ENCODE results near the gene PCLO. TPM values are rescaled to one million over a fixed set of nuclear protein-coding genes. Genes with fewer than 3 reads are reported as not detected.
"Not testable (repeated sequence)": the region's sequence is repeated elsewhere in the genome, so short reads cannot be mapped to it uniquely, and the experiment has no call there.

Gene PCLO
- total and polyA plus RNA-seq, 4 donors, result 0.04 to 1.1 (median 0.48) TPM

DNA sequence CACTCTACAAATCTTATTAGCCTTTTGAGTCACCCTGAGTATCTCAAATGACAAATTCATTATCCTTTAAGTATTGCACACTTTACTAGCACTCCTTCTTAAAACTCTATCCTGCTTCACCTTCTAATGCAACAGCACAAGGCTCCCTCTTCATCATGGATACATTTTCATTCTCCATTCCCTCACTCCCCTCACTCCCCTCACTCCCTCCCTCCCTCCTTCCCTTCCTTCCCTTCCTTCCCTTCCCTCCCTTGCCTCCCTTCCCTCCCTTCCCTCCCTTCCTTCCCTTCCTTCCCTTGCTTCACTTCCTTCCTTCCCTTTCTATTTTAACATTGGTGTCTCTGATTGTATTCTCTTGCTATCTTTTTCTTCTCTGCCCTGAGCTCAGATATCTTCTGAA lies 130.5 kb downstream of the PCLO start:
- no peak overlapping the region for H3K9ac ChIP-seq (ENCODE audit: low read depth in 1 of 2, low read length in 2 of 2)
- H3K27ac ChIP-seq (ENCODE audit: low read depth in 1 of 2, low read length in 2 of 2), result no peak overlapping the region
- H3K27me3 ChIP-seq (ENCODE audit: control insufficient read depth in 4 of 4, insufficient read depth in 4 of 4, low read length in 3 of 4), result no peaks in the 10 kb centered on the region
- DNase-seq (ENCODE audit: low spot score), result no peak
- H3K4me1 ChIP-seq (ENCODE audit: control insufficient read depth in 4 of 4, insufficient read depth in 4 of 4, low read length in 3 of 4), result no peaks in the 10 kb centered on the region
- H3K4me3 ChIP-seq (ENCODE audit: low read depth in 1 of 3, low read length in 3 of 3), result no peak overlapping the region
- H3K36me3 ChIP-seq (ENCODE audit: control insufficient read depth in 4 of 4, insufficient read depth in 3 of 4, low read depth in 1 of 4, low read length in 3 of 4), result no peaks in the 10 kb centered on the region
- H3K9me3 ChIP-seq (ENCODE audit: control insufficient read depth in 4 of 4, low read length in 3 of 4), result no peaks in the 10 kb centered on the region
- TF ChIP-seq SP1 (IDR thresholded peaks at IDR 0.05) (no peak), YY1 (IDR thresholded peaks at IDR 0.05) (no peak), RXRA (IDR thresholded peaks at IDR 0.05) (no peak), EGR1 (IDR thresholded peaks at IDR 0.05; ENCODE audit: low read depth in 2 of 2) (no peak), CTCF (IDR thresholded peaks at IDR 0.05; ENCODE audit: low read depth, low read length, missing input control) (no peak), ATF3 (IDR thresholded peaks at IDR 0.05) (no peak), REST (IDR thresholded peaks at IDR 0.05) (no peak), FOXA1 (IDR thresholded peaks at IDR 0.05) (no peak), TAF1 (conservative IDR thresholded peaks at IDR 0.05) (no peak)

DNA sequence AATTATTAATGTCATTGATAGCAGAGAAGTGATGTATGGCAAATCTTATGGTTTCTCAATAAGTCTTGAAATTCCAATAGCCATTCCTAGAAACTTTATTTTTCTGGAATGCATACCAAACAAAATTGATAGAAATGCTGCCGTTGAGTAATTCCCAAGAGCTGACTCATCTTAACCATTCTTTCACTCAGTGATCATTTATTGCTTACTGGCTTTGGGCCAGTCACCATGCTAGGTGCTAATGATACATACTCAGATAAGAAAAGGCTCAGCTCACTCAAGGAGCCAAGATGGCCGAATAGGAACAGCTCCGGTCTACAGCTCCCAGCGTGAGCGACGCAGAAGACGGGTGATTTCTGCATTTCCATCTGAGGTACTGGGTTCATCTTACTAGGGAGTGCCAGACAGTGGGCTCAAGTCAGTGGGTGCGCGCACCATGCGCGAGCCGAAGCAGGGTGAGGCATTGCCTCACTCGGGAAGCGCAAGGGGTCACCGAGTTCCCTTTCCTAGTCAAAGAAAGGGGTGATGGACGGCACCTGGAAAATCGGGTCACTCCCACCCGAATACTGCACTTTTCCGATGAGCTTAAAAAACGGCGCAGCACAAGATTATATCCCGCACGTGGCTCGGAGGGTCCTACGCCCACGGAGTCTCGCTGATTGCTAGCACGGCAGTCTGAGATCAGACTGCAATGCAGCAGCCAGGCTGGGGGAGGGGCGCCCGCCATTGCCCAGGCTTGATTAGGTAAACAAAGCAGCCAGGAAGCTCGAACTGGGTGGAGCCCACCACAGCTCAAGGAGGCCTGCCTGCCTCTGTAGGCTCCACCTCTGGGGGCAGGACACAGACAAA lies 138.6 kb downstream of the PCLO start:
- DNase-seq (ENCODE audit: low spot score); H3K27ac ChIP-seq (ENCODE audit: low read depth in 1 of 2, low read length in 2 of 2); H3K9ac ChIP-seq (ENCODE audit: low read depth in 1 of 2, low read length in 2 of 2); H3K27me3 ChIP-seq (ENCODE audit: control insufficient read depth in 4 of 4, insufficient read depth in 4 of 4, low read length in 3 of 4); H3K4me3 ChIP-seq (ENCODE audit: low read depth in 1 of 3, low read length in 3 of 3); H3K9me3 ChIP-seq (ENCODE audit: control insufficient read depth in 4 of 4, low read length in 3 of 4); H3K4me1 ChIP-seq (ENCODE audit: control insufficient read depth in 4 of 4, insufficient read depth in 4 of 4, low read length in 3 of 4); H3K36me3 ChIP-seq (ENCODE audit: control insufficient read depth in 4 of 4, insufficient read depth in 3 of 4, low read depth in 1 of 4, low read length in 3 of 4): not testable (repeated sequence)
- WGBS, result 91% methylated on average over 31 of the region's 31 CpGs

DNA sequence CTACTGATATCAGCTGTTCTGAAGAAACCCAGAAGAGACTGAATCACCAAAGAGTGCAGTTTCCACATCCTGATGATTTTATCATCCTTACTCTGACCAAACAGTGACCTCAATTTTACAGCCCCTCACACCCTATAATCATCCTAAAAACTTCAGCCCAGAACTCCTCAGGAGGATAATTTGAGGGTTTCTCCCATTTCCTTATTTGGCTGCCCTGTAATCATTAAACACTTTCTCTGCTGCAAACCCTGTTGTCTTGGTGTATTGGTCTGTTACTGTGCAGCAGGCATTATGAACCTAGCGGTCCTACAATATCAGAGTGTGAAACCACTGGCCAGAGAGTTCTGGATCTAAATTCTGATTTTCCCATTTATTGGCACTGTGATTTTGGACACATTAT lies 141.7 kb downstream of the PCLO start:
- WGBS, result 94% methylated on average over 1 of the region's 1 CpG
- Histone ChIP-seq H3K4me3 (ENCODE audit: low read depth in 1 of 3, low read length in 3 of 3) (no peak overlapping the region), H3K4me1 (ENCODE audit: control insufficient read depth in 4 of 4, insufficient read depth in 4 of 4, low read length in 3 of 4) (no peaks in the 10 kb centered on the region), H3K9me3 (ENCODE audit: control insufficient read depth in 4 of 4, low read length in 3 of 4) (peaks cover 0 to 7% (median 2%) of the 10 kb centered on the region in 4 donors), H3K9ac (ENCODE audit: low read depth in 1 of 2, low read length in 2 of 2) (no peak overlapping the region), H3K27me3 (ENCODE audit: control insufficient read depth in 4 of 4, insufficient read depth in 4 of 4, low read length in 3 of 4) (no peaks in the 10 kb centered on the region), H3K27ac (ENCODE audit: low read depth in 1 of 2, low read length in 2 of 2) (no peak overlapping the region), H3K36me3 (ENCODE audit: control insufficient read depth in 4 of 4, insufficient read depth in 3 of 4, low read depth in 1 of 4, low read length in 3 of 4) (no peaks in the 10 kb centered on the region)
- no peak for DNase-seq (ENCODE audit: low spot score)
- TF ChIP-seq SP1 (IDR thresholded peaks at IDR 0.05), result no peak
- no peak for TF ChIP-seq GABPA (IDR thresholded peaks at IDR 0.05 in 1 of 2, conservative IDR thresholded peaks at IDR 0.05 in 1 of 2)
- no peak for TF ChIP-seq YY1 (IDR thresholded peaks at IDR 0.05)
- no peak for TF ChIP-seq HNF4G (IDR thresholded peaks at IDR 0.05)
- TF ChIP-seq TAF1 (conservative IDR thresholded peaks at IDR 0.05), result no peak
- TF ChIP-seq FOXA2 (IDR thresholded peaks at IDR 0.05), result no peak
- no peak for TF ChIP-seq ATF3 (IDR thresholded peaks at IDR 0.05)
- TF ChIP-seq, protein P1, sequence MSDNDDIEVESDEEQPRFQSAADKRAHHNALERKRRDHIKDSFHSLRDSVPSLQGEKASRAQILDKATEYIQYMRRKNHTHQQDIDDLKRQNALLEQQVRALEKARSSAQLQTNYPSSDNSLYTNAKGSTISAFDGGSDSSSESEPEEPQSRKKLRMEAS (IDR thresholded peaks at IDR 0.05), result no peak
- no peak for TF ChIP-seq HNF4A (conservative IDR thresholded peaks at IDR 0.05)

Data from liver (tissue), 9 donors.